Measurements from ENCODE around the gene BBS1. TPM values are rescaled to one million over a fixed set of nuclear protein-coding genes. Genes with fewer than 3 reads are reported as not detected.

BBS1 gene
- total and polyA plus RNA-seq, 5 experiments from 2014 or later: 9.4 to 32.8 (median 11.9) TPM

DNA sequence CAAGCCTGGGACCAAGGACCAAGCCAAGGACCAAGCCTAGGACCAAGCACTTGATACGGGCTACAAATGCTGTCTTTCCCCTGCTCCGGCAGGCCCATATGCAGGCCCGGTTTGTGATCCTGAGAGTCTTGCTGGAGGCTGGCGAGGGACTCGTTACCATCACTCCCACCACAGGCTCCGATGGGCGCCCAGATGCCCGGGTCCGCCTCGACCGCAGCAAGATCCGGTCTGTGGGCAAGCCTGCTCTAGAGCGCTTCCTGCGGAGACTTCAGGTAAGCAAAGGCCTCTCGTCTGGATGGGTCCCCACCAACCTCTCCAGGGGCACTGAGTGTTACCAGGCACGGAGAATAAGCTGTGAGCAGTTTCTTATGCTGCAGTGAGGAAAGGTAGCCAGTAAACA is 13.2 kb upstream of the BBS1 start:
- Mint-ChIP-seq H3K27me3 (no peaks in the 10 kb centered on the region), H3K4me1 (no peaks in the 10 kb centered on the region), H3K9me3 (no peaks in the 10 kb centered on the region), H3K36me3 (peaks cover 0 to 49% (median 9%) of the 10 kb centered on the region in 3 donors), H3K4me3 (no peak overlapping the region), H3K27ac (no peak overlapping the region)
- POLR2A ChIA-PET: no interaction called here
- DNase-seq: no peak
- no peak for ATAC-seq

DNA sequence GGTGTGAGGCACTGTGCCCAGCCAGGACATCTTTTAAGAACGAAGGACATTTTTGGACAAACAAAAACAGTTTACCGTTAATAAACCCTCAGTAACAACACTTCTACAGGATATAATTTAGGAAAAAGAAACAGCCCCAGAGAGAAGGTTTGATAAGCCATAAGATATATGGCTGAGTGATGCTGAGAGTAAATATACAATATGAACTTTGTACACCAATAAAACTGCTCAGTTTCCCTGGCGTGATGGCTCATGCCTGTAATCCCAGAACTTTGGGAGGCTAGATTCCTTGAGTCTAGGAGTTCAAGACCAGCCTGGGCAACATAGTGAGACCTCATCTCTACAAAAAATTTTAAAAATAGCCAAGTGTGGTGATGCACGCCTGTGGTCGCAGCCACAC is 11.9 kb upstream of the BBS1 start:
- no peak overlapping the region for H3K4me3 Mint-ChIP-seq
- H3K27me3 Mint-ChIP-seq: no peaks in the 10 kb centered on the region
- POLR2A ChIA-PET: no interaction called here
- ATAC-seq (no peak), DNase-seq (peak in 1 of 10 donors; percentile 1)
- peak overlapping the region in 2 of 10 donors; percentile 8 to 13 for H3K27ac Mint-ChIP-seq
- no peaks in the 10 kb centered on the region for H3K9me3 Mint-ChIP-seq
- H3K4me1 Mint-ChIP-seq: no peaks in the 10 kb centered on the region
- H3K36me3 Mint-ChIP-seq: peaks cover 0 to 48% (median 5%) of the 10 kb centered on the region in 3 donors

DNA sequence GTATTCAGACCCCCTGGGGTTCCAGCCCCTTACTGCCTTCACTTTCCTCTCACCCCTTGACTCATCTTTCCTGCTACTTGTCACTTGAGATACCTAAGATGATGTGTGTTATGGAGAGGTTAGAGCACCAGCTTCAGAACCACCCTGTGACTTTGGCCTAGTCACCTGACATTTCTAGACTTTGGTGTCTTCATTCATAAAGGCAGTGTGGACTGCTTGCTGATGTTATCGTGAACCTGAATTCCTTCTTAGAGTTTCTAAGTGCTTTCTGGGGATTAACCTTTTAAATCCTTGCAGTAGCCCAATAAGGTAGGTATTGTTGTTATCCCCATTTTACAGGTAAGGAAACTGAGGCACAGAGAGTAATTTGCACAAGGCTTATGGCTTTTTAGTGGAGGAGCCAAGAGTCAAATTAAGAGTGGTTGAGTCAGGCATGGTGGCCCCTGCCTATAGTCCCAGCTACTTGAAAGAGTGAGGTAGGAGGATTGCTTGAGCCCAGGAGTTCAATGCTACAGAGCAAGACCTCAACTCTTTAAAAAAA is 5.1 kb upstream of the BBS1 start:
- Mint-ChIP-seq H3K27ac (no peak overlapping the region), H3K36me3 (peaks cover 0 to 38% (median 0%) of the 10 kb centered on the region in 3 donors), H3K4me1 (peaks cover 0 to 4% (median 3%) of the 10 kb centered on the region in 4 donors), H3K9me3 (no peaks in the 10 kb centered on the region), H3K4me3 (no peak overlapping the region), H3K27me3 (no peaks in the 10 kb centered on the region)
- DNase-seq (no peak), ATAC-seq (no peak)
- POLR2A ChIA-PET: no interaction called here

DNA sequence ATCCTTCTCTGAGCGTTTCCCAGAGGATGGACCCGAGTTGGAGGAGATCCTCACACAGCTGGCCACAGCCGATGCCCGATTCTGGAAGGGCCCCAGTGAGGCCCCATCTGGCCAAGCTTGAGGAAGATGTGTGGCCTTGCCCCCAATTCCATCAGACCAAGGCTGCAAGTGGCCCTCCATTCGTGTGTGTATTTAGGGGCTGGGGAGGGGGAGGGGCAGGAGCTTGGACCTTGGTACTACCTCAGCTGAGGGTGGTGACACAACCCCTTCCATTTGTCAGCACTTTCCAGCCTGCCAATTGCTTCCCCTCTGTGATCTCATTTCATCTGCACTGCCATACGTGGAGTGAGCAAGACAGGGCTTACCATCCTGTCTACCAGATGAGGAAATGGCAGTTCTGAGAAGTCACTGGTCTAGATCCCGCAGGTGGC is 1.3 kb upstream of the BBS1 start:
- DNase-seq (no peak), ATAC-seq (no peak)
- no peaks in the 10 kb centered on the region for H3K27me3 Mint-ChIP-seq
- peak overlapping the region in 2 of 10 donors; percentile 10 to 19 for H3K4me3 Mint-ChIP-seq
- H3K9me3 Mint-ChIP-seq: no peaks in the 10 kb centered on the region
- H3K36me3 Mint-ChIP-seq: peaks cover 0 to 23% (median 0%) of the 10 kb centered on the region in 3 donors
- POLR2A ChIA-PET: interaction anchor here (0.6 to 1.7 kb wide), 3 partner anchors 34 to 320 kb away, joined by 3 to 6 read pairs (median 4); partner anchors contain the start of gene RBM14
- H3K27ac Mint-ChIP-seq: no peak overlapping the region
- peaks cover 11 to 21% (median 15%) of the 10 kb centered on the region in 4 donors for H3K4me1 Mint-ChIP-seq

DNA sequence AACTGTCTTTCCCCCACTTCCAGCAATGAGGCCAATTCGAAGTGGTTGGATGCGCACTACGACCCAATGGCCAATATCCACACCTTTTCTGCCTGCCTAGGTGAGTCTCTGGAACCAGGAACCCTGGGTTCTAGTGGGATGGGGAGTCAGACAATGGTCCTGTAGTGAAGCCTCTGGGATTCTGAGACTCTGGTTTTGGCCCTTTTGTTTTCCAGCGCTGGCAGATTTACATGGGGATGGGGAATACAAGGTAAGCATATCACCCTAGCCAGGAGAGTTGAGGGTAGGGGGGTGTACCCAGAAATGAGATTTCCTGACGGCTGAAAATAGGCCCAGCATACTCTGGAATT is 530 bp downstream of the BBS1 start:
- no peaks in the 10 kb centered on the region for H3K27me3 Mint-ChIP-seq
- DNase-seq (no peak), ATAC-seq (no peak)
- H3K4me1 Mint-ChIP-seq: peaks cover 11 to 21% (median 15%) of the 10 kb centered on the region in 4 donors
- H3K36me3 Mint-ChIP-seq: peaks cover 0 to 22% (median 5%) of the 10 kb centered on the region in 3 donors
- H3K9me3 Mint-ChIP-seq: no peaks in the 10 kb centered on the region
- H3K4me3 Mint-ChIP-seq: peak overlapping the region; percentile 87 to 91 (median 88)
- POLR2A ChIA-PET: interaction anchor here (0.9 to 1.7 kb wide), 8 partner anchors 9 to 608 kb away, joined by 3 to 6 read pairs (median 5); partner anchors contain the start of genes ACTN3, DPP3, KDM2A and MRPL11
- peak overlapping the region; percentile 59 to 87 (median 80) for H3K27ac Mint-ChIP-seq

DNA sequence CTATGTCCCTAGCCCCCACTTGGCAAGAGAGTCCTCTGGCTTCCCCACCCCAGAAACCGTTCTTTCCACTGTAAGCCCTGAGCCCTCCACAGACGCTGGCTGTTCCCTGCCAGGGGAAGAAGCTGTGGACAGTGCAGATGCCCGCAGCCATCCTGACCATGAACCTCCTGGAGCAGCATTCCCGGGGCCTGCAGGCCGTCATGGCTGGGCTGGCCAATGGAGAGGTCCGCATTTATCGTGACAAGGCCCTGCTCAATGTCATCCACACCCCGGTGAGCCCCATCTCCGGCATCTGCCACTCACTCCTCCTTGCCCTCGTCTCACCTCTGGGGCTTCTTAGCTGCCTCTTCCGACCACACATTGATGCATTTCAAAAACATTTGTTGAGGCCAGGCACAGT is 13.2 kb downstream of the BBS1 start:
- POLR2A ChIA-PET: interaction anchor here (0.7 kb wide), 1 partner anchor 18 kb away, joined by 4 read pairs; no protein-coding TSS in a partner anchor
- DNase-seq (peak in 1 of 10 donors; percentile 55), ATAC-seq (no peak)
- Mint-ChIP-seq H3K9me3 (no peaks in the 10 kb centered on the region), H3K4me1 (no peaks in the 10 kb centered on the region), H3K4me3 (no peak overlapping the region), H3K27me3 (no peaks in the 10 kb centered on the region), H3K36me3 (peaks cover 0 to 52% (median 22%) of the 10 kb centered on the region in 3 donors), H3K27ac (no peak overlapping the region)

- Mint-ChIP-seq H3K4me1 (no peaks in the 10 kb centered on the region), H3K27ac (peak overlapping the region in 1 of 10 donors; percentile 75), H3K4me3 (no peak overlapping the region), H3K9me3 (no peaks in the 10 kb centered on the region), H3K36me3 (peaks cover 0 to 50% (median 22%) of the 10 kb centered on the region in 3 donors), H3K27me3 (no peaks in the 10 kb centered on the region)
- DNase-seq (peak in 1 of 10 donors; percentile 0), ATAC-seq (no peak)
- POLR2A ChIA-PET: interaction anchor here (0.7 kb wide), 1 partner anchor 18 kb away, joined by 4 read pairs; no protein-coding TSS in a partner anchor
These were observed 14.0 kb downstream of the BBS1 start for GRCh38 chr11:66524304-66525040.

- DNase-seq (no peak), ATAC-seq (no peak)
- Mint-ChIP-seq H3K4me1 (peaks cover 0 to 6% (median 2%) of the 10 kb centered on the region in 4 donors), H3K9me3 (no peaks in the 10 kb centered on the region), H3K27me3 (no peaks in the 10 kb centered on the region), H3K4me3 (no peak overlapping the region), H3K27ac (no peak overlapping the region), H3K36me3 (peaks cover 0 to 22% (median 4%) of the 10 kb centered on the region in 3 donors)
- POLR2A ChIA-PET: no interaction called here
These were observed 18.6 kb downstream of the BBS1 start for GRCh38 chr11:66529069-66529468.

DNA sequence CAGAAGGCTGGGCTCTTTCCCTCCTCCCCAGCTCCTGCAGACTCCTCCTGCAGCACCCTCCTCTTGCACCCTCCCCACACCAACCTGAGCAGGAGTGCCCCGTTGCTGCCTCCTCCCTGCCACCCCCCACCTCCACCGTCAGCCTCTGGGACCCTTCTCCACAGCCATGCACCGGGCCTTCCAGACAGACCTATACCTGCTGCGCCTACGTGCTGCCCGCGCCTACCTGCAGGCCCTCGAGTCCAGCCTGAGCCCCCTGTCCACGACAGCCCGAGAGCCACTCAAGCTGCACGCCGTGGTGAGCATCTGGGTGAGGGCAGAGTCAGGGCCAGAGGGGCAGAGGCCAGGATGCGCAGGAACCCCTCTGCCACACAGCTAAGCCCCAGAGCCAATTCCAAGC is 19.2 kb downstream of the BBS1 start:
- Mint-ChIP-seq H3K36me3 (peaks cover 0 to 20% (median 4%) of the 10 kb centered on the region in 3 donors), H3K27ac (peak overlapping the region in 1 of 10 donors; percentile 25), H3K4me1 (peaks cover 0 to 6% (median 2%) of the 10 kb centered on the region in 4 donors), H3K9me3 (no peaks in the 10 kb centered on the region), H3K27me3 (no peaks in the 10 kb centered on the region), H3K4me3 (peak overlapping the region in 1 of 10 donors; percentile 34)
- POLR2A ChIA-PET: interaction anchor here (0.5 kb wide), 1 partner anchor 20 kb away, joined by 3 read pairs; no protein-coding TSS in a partner anchor
- no peak for DNase-seq
- ATAC-seq: no peak

GRCh38 chr11:66530927-66531709 is 20.7 kb downstream of the BBS1 start:
- Mint-ChIP-seq H3K4me3 (no peak overlapping the region), H3K36me3 (peaks cover 0 to 31% (median 2%) of the 10 kb centered on the region in 3 donors), H3K9me3 (no peaks in the 10 kb centered on the region), H3K4me1 (peaks cover 0 to 9% (median 4%) of the 10 kb centered on the region in 4 donors), H3K27ac (peak overlapping the region in 3 of 10 donors; percentile 7 to 79 (median 25)), H3K27me3 (no peaks in the 10 kb centered on the region)
- POLR2A ChIA-PET: no interaction called here
- DNase-seq (no peak), ATAC-seq (no peak)

- no peak overlapping the region for H3K4me3 Mint-ChIP-seq
These were observed 21.4 kb downstream of the BBS1 start for GRCh38 chr11:66531841-66532240.

GRCh38 chr11:66532784-66533183 is 22.3 kb downstream of the BBS1 start:
- Mint-ChIP-seq H3K36me3 (peaks cover 0 to 40% (median 2%) of the 10 kb centered on the region in 3 donors), H3K27ac (peak overlapping the region in 3 of 10 donors; percentile 27 to 83 (median 52)), H3K9me3 (no peaks in the 10 kb centered on the region), H3K4me1 (peaks cover 0 to 11% (median 4%) of the 10 kb centered on the region in 4 donors), H3K4me3 (no peak overlapping the region), H3K27me3 (no peaks in the 10 kb centered on the region)
- DNase-seq (no peak), ATAC-seq (no peak)
- POLR2A ChIA-PET: interaction anchor here (1.1 kb wide), 1 partner anchor 1199 kb away, joined by 3 read pairs; the partner anchor contains the start of gene DPF2

More at GRCh38 chr11:66531841-66532240, 21.4 kb downstream of the BBS1 start:
- DNase-seq (no peak), ATAC-seq (no peak)
- Mint-ChIP-seq H3K27me3 (no peaks in the 10 kb centered on the region), H3K9me3 (no peaks in the 10 kb centered on the region), H3K36me3 (peaks cover 0 to 35% (median 2%) of the 10 kb centered on the region in 3 donors), H3K27ac (peak overlapping the region in 1 of 10 donors; percentile 83), H3K4me1 (peaks cover 0 to 9% (median 4%) of the 10 kb centered on the region in 4 donors)
- POLR2A ChIA-PET: no interaction called here

All from naive thymus-derived CD8-positive, alpha-beta T cell (primary cell).